Mesodermal cell (in vitro differentiated cells): ENCODE data around the gene ACOX1.

Experiments used
- H3K27ac ChIP-seq: 2 replicates; pipeline ENCODE4 v1.7.0; 2013; ENCODE audit warnings: mild to moderate bottlenecking, low read depth, low read length, moderate library complexity; ENCODE audit not compliant: severe bottlenecking
- H3K36me3 ChIP-seq: 2 replicates; pipeline ENCODE4 v1.7.1; 2013; ENCODE audit warnings: mild to moderate bottlenecking, low read length, moderate library complexity; ENCODE audit not compliant: control insufficient read depth, insufficient read depth
- H3K4me1 ChIP-seq: one replicate; pipeline ENCODE4 v1.7.1; 2013; ENCODE audit warnings: mild to moderate bottlenecking, low read length; ENCODE audit not compliant: insufficient read depth, control insufficient read depth, poor library complexity, severe bottlenecking
- H3K4me3 ChIP-seq: 2 replicates; pipeline ENCODE4 v1.7.0; 2013; ENCODE audit warnings: low read length, control low read depth, mild to moderate bottlenecking; ENCODE audit not compliant: insufficient read depth, poor library complexity, severe bottlenecking; ENCODE audit errors: extremely low read depth
- H3K9me3 ChIP-seq: 2 replicates; pipeline ENCODE4 v1.7.1; 2013; ENCODE audit warnings: mild to moderate bottlenecking, low read length, moderate library complexity; ENCODE audit not compliant: control insufficient read depth
- WGBS, 2 experiments: methylation state at CpG; one replicate each; pipeline ENCODE4 v1.1.5; 2013; ENCODE audit warnings: missing lambda C conversion rate in 2 of 2; ENCODE audit not compliant: insufficient coverage in 2 of 2; 5-methylcytosine and 5-hydroxymethylcytosine counted together

The ACOX1 gene

GRCh38 chr17:75927286-75927922 is 51.6 kb downstream of the ACOX1 start:
- H3K9me3 ChIP-seq: no peaks in the 10 kb centered on the region
- no peak overlapping the region for H3K27ac ChIP-seq
- WGBS, 2 experiments: 79 to 89% methylated on average over 4 to 5 of the region's 6 CpGs
- H3K36me3 ChIP-seq: peaks cover 3% of the 10 kb centered on the region
- no peaks in the 10 kb centered on the region for H3K4me1 ChIP-seq
- no peak overlapping the region for H3K4me3 ChIP-seq

GRCh38 chr17:75926456-75926855 is 52.5 kb downstream of the ACOX1 start:
- Histone ChIP-seq H3K4me3 (no peak overlapping the region), H3K9me3 (no peaks in the 10 kb centered on the region), H3K27ac (no peak overlapping the region), H3K36me3 (peaks cover 3% of the 10 kb centered on the region), H3K4me1 (no peaks in the 10 kb centered on the region)
- 79 to 94% methylated on average over 2 of the region's 4 CpGs for WGBS, 2 experiments

GRCh38 chr17:75925912-75926311 is 53.1 kb downstream of the ACOX1 start:
- no peaks in the 10 kb centered on the region for H3K4me1 ChIP-seq
- no peaks in the 10 kb centered on the region for H3K36me3 ChIP-seq
- 94 to 98% methylated on average over 12 to 15 of the region's 15 CpGs for WGBS, 2 experiments
- no peak overlapping the region for H3K27ac ChIP-seq
- no peaks in the 10 kb centered on the region for H3K9me3 ChIP-seq
- no peak overlapping the region for H3K4me3 ChIP-seq

GRCh38 chr17:75925103-75925502 is 53.9 kb downstream of the ACOX1 start:
- no peaks in the 10 kb centered on the region for H3K4me1 ChIP-seq
- no peak overlapping the region for H3K4me3 ChIP-seq
- no peak overlapping the region for H3K27ac ChIP-seq
- no peaks in the 10 kb centered on the region for H3K36me3 ChIP-seq
- H3K9me3 ChIP-seq: no peaks in the 10 kb centered on the region
- 85 to 95% methylated on average over 9 to 10 of the region's 11 CpGs for WGBS, 2 experiments

GRCh38 chr17:75922963-75923874 is 55.7 kb downstream of the ACOX1 start:
- WGBS, 2 experiments: 93 to 95% methylated on average over 18 of the region's 19 CpGs
- Histone ChIP-seq H3K4me1 (no peaks in the 10 kb centered on the region), H3K27ac (no peak overlapping the region), H3K36me3 (no peaks in the 10 kb centered on the region), H3K9me3 (no peaks in the 10 kb centered on the region), H3K4me3 (no peak overlapping the region)

GRCh38 chr17:75922173-75922961 is 56.6 kb downstream of the ACOX1 start:
- Histone ChIP-seq H3K4me1 (no peaks in the 10 kb centered on the region), H3K9me3 (no peaks in the 10 kb centered on the region), H3K36me3 (no peaks in the 10 kb centered on the region), H3K27ac (no peak overlapping the region), H3K4me3 (no peak overlapping the region)
- WGBS, 2 experiments: 93 to 96% methylated on average over 17 to 18 of the region's 18 CpGs

- no peak overlapping the region for H3K4me3 ChIP-seq
- no peaks in the 10 kb centered on the region for H3K36me3 ChIP-seq
- no peaks in the 10 kb centered on the region for H3K4me1 ChIP-seq
- H3K9me3 ChIP-seq: no peaks in the 10 kb centered on the region
- no peak overlapping the region for H3K27ac ChIP-seq
- WGBS, 2 experiments: 93 to 99% methylated on average over 11 to 12 of the region's 15 CpGs
These were observed 57.4 kb downstream of the ACOX1 start for GRCh38 chr17:75921596-75921995.

- H3K4me3 ChIP-seq: no peak overlapping the region
- H3K4me1 ChIP-seq: no peaks in the 10 kb centered on the region
- no peaks in the 10 kb centered on the region for H3K9me3 ChIP-seq
- H3K27ac ChIP-seq: no peak overlapping the region
- 93 to 95% methylated on average over 7 to 10 of the region's 11 CpGs for WGBS, 2 experiments
- H3K36me3 ChIP-seq: no peaks in the 10 kb centered on the region
These were observed 58.9 kb downstream of the ACOX1 start for GRCh38 chr17:75920045-75920560.

GRCh38 chr17:75919611-75920010 is 59.4 kb downstream of the ACOX1 start:
- no peaks in the 10 kb centered on the region for H3K36me3 ChIP-seq
- no peak overlapping the region for H3K4me3 ChIP-seq
- WGBS, 2 experiments: 92 to 96% methylated on average over 21 to 22 of the region's 22 CpGs
- no peaks in the 10 kb centered on the region for H3K4me1 ChIP-seq
- no peaks in the 10 kb centered on the region for H3K9me3 ChIP-seq
- H3K27ac ChIP-seq: no peak overlapping the region

GRCh38 chr17:75917917-75918445 is 61.0 kb downstream of the ACOX1 start:
- Histone ChIP-seq H3K36me3 (no peaks in the 10 kb centered on the region), H3K27ac (no peak overlapping the region)
- WGBS, 2 experiments: 95 to 96% methylated on average over 22 to 24 of the region's 31 CpGs

More at GRCh38 chr17:75917917-75918445, 61.0 kb downstream of the ACOX1 start:
- H3K4me1 ChIP-seq: no peaks in the 10 kb centered on the region
- H3K9me3 ChIP-seq: no peaks in the 10 kb centered on the region
- H3K4me3 ChIP-seq: no peak overlapping the region
